SK-N-SH treated with all-trans-retinoic acid at 6 μM for 48 hours (cell line): ENCODE measurements around the gene ERCC4.

Experiments
- ISL1 ChIP-seq: fragments of 250-450 bp; sonication (Bioruptor Pico); IDR thresholded peaks from 2 replicates; pipeline ENCODE4 v2.1.2; 2022; ENCODE audit warnings: mild to moderate bottlenecking, moderate library complexity
- ZFP30 ChIP-seq: fragments of 450-650 bp; formaldehyde crosslinking; IDR thresholded peaks from 2 replicates; pipeline ENCODE4 v1.5.0; 2022; ENCODE audit warnings: mild to moderate bottlenecking, moderate library complexity
- TF ChIP-seq, protein P1 (sequence below): fragments of 250-450 bp; sonication (Bioruptor Pico); IDR thresholded peaks from 2 replicates; pipeline ENCODE4 v1.5.0; 2020; ENCODE audit warnings: mild to moderate bottlenecking, moderate library complexity

DNA sequence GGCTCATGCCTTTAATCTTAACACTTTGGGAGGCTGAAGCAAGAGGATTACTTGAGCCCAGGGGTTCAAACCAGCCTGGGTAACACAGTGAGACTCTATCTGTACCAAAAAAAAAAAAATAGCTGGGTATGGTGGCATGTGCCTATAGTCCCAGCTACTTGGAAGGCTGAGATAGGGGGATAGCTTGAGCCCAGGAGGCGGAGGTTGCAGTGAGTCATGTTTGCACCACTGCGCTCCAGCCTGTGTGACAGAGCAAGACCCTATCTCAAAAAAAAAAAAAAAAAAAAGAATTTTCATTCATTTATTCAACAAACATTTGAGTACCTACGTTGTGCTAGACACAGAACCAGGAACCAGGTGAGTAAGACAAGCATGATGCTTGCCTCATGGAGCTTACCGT, 77.6 kb downstream of the ERCC4 start:
- TF ChIP-seq ZFP30 (CRISPR knock-in tag) (no peak), ISL1 (CRISPR knock-in tag) (no peak)
- TF ChIP-seq, protein P1, sequence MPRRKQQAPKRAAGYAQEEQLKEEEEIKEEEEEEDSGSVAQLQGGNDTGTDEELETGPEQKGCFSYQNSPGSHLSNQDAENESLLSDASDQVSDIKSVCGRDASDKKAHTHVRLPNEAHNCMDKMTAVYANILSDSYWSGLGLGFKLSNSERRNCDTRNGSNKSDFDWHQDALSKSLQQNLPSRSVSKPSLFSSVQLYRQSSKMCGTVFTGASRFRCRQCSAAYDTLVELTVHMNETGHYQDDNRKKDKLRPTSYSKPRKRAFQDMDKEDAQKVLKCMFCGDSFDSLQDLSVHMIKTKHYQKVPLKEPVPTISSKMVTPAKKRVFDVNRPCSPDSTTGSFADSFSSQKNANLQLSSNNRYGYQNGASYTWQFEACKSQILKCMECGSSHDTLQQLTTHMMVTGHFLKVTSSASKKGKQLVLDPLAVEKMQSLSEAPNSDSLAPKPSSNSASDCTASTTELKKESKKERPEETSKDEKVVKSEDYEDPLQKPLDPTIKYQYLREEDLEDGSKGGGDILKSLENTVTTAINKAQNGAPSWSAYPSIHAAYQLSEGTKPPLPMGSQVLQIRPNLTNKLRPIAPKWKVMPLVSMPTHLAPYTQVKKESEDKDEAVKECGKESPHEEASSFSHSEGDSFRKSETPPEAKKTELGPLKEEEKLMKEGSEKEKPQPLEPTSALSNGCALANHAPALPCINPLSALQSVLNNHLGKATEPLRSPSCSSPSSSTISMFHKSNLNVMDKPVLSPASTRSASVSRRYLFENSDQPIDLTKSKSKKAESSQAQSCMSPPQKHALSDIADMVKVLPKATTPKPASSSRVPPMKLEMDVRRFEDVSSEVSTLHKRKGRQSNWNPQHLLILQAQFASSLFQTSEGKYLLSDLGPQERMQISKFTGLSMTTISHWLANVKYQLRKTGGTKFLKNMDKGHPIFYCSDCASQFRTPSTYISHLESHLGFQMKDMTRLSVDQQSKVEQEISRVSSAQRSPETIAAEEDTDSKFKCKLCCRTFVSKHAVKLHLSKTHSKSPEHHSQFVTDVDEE (CRISPR knock-in tag), result no peak
